CD4-positive, alpha-beta T cell treated with Interleukin-21 for 1 hour (primary cell): ENCODE data around the gene GRHPR.
"Not testable (repeated sequence)": the region's sequence is repeated elsewhere in the genome, so short reads cannot be mapped to it uniquely, and the experiment has no call there.

Experiments used
- DNase-seq: peaks from one replicate; pipeline ENCODE4 v3.0.0-alpha.2; 2020

The GRHPR gene

DNA sequence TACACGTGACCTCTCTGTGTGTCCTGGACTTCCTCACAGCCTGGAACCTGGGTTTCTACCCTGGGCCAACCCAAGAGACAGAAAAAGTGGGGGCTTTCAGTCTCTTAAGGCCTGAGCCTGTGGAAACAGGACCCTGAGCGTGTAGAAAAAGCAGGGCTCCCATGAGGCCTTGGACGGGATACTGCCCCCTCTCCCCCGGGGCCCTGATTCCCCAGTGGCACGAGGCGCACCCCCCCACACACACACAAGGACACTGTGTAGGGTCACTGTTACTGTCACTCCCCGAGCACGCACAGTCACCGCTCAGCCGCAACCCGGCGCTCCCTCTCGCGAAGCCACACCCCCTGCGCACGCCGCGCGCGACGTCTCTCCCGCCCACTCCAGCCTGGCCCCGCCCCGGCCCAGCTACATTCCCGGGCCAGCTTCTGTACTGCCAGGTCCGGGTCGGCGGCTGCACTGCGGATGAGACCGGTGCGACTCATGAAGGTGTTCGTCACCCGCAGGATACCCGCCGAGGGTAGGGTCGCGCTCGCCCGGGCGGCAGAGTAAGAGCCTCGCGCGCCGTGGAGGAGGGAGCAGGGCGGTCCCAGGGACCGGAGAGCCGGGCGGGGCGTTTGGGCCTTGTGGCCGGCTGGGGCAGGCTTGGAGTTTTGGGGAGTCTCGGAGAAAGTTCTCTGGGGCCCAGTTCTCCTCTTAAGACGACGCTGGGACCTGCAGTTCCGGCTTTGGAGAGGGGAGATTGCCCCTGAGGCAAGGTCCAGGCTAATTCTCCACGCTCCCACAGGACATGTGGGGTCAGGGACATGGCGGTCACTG lies at the start of gene GRHPR:
Gene GRHPR, plus strand, starts transcription at position 408 of the 816 bp plus-strand sequence. Its CDS starts 55 bp downstream, at position 463.
- DNase-seq = peak; percentile 87

DNA sequence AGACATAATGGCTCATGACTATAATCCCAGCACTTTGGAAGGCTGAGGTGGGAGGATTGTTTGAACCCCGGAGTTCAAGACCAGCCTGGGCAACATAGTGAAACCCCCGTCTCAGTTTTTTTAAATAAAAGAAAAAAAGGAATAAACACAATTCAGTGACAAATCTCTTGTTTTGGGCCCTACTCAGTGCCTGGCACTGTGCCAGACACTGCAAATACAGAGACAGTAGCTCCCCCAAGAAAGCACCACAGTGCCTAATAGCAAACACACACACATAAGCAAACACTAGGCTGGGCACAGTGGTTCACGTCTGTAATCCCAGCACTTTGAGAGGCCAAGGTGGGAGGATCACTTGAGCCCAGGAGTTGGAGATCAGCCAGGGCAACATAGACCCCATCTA lies 49.7 kb upstream of the GRHPR start:
- DNase-seq = no peak

DNA sequence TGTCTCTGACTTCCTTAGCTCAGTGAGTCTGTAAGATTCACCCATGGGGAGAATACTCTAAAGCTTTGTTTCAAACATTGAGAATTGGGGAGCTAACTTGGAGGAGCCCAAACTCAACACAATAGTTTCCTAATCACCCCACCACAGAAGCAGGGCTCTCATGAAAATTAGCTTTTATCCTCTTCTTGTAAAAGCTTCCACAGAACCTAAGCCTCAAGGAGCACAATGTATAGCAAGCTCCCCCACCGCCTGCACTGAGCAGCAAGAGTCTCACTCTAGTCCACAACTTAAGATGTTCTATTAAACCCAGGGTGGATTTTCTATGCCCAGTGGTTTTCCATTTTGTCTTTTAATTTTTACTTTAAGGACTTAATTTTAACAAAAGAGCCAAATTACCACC lies 48.9 kb upstream of the GRHPR start:
- DNase-seq = no peak

DNA sequence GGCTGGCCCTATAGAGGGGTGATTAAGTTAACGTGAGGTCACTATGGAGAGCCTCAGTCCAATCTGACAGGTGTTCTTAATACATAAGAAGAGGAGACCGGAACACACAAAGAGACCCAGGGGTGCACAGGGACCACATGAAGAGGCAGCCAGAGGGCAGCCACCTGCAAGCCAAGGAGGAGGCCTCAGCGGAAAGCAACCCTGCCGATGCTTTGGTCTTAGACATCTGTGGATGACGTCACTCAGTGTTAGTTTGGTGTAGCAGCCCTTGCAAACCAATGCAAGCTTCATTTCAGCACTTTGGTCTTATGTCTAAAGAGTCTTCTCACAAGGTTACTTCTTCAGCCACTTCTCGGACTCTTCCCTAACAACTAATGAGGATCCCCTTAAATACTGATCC lies 47.6 kb upstream of the GRHPR start:
- no peak for DNase-seq

DNA sequence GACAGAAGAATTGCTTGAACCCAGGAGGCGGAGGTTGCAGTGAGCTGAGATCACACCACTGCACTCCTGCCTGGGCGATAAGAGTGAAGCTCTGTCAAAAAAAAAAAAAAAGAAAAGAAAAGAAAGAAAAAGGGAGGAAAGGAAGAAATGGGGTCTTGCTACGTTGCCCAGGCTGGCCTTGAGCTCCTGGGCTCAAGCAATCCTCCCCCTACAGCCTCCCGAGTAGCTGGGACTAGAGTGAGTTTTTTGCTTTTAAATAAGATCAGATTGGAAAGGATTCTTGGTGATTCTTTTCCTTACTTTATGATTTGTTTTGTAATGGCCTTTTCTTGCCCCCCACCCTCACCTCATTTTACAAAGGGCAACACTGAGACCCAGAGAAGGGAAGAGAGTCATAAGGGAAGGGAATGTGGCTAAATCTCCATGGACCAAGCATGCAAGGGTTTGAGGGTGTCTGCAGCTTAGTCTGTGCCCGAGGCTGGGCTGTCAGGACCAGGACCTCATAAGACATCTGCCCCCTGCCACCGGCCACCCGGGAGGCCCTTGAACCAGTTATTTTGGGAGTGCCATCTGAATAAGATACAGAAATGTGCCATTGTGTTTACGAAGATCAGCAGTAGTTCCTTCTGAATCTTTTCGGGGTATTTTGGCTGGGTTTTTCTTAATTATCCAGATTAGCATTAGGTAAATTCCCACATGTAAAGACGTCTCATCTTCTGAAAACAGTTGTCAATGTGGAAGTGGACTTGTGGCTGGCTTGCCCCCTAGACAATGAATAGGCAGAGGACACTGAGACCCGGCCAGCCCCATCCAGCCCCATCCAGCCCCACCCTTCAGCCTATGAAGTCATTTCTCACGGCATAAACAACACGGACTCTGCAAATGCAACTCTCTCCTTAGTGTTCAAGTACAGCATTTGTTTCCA lies 44.5 kb upstream of the GRHPR start:
- DNase-seq = no peak

DNA sequence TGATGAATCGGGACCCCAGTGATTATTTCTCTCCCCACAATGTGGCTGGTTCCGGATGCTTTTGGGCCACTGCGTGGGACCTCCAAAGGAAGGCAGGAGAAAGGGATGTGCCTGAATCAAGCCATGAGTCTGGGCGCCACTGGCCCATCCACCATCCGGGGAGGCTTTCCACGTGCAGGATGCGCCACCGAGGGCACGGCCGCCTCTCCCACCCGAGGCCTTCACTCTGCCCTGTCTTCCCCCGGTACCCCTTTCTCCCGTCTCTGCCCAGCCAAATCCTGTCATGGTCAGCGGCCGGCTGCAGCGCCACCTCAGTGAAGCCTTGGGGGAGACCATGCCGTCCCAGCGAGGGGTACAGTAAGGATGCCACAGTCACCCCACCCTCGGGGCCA lies 43.9 kb upstream of the GRHPR start:
- DNase-seq = no peak

DNA sequence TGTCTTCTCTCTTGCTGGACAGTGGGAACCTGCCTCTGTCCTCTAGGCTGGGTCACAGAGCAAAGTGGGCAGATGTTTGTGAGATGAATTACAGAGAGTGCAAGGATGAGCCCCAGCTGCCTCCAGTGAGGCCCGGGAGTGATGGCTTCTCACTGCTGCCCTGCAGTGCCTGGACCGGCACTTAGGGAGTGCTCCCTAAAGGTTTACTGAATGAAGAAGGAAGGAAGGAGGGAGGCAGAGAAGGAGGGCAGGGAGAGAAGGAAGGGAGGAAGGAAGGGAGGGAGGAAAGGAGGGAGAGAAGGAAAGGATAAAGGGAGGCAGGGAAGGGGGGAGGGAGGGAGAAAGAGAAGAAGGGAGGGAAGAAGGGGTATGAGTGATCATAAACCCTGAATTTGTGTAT lies 42.7 kb upstream of the GRHPR start:
- DNase-seq = no peak

DNA sequence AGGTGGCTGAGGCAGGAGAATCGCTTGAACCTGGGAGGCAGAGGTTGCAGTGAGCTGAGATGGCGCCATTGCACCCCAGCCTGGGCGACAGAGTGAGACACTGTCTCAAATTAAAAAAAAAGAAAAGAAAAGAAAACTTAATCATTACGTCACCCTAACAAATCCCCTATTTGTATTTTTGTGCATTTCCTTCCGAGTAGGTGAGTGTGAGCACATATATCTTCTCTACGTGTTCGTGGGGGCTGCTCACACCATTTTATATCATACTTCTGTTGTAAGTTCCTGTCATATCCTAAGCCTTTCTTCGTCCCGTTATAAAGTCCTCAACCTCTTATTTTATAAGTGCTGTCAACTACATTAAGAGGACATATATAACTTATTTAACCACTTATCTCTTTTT lies 41.9 kb upstream of the GRHPR start:
- DNase-seq = no peak

DNA sequence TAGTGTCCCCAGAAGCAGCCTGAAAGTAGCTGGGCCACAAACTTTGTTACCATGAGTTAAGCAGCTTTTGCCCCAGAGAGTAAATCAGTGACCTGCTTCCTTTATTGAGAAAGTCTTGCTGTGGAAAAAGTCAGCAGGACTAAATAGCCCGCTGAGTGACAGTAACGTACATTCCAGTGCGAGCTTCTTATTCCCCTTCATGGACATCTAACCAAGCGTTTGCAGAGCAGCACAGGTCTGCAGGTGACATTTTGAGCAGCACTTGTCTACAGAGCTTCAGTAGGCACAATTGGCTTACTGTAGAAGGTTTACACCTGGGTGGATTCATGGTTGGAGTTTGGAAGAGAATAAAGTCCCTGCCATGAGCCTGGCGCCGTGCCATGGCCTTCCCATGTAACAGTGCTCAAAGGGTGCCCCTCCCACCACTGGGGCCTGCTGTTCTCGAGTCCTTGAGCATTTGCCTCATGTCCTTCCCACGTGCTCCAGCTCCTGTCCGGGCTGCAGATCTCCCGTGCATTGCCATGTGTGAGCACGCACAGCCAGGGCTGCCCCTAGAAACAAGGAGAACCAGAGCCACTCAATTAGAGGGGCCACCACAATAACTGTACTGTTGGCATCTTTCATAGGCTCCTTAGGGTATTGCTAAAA lies 41.3 kb upstream of the GRHPR start:
- no peak for DNase-seq

DNA sequence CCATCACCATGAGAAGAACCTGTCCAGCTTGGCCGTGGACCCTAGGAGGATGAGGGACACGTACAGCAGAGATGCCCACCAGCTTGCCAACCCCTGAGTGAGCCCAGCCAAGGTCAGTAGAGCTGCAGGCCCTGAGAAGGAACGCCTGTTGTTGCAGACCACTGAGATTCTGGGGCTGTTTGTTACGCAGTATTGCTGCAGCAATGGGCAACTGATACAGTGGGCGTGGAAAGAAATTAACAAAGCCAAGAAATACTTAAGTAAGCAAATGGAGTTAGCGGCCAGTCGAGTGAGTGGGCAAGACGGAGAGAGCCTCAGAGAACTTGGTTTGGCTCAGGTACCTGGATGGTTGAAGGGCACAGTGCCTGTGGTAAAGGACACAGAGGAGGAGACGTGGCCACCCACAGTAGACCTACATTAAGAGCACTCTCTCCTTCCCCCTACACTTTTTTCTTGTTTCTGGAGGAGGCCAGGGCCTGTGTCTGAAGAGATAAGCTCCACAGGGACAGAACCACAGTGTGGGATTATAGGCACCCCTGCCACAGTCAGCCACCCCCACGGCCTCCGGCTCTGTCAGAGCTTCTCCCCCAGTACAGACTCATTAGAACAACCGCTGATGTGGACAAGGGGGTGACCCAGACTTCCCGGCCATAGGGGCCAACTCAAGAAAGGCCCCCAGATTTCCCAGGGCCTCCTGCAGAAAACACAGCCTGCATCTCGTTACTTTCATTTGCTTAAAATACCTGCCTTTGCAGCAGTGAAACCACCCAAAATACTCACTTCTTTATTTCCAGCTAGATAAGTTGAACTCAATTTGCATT lies 40.1 kb upstream of the GRHPR start:
- DNase-seq = no peak

DNA sequence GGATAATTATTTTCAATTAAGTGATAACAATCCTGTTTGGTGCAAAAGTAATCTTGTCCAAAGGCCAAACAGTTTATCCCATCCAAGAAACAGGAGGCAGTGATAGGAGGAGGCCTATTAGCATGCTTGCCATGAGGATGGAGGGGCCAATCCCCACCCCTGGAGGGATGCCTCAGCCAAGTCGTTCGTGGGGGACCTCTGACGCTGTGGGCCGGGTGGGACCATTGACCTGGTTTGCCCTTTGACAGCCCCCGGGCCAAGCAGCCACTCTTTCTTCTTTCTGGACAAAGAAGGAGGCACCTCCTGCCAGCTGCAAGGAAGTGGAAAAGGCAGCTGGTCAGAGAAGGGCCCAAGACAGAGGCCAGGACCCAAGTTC lies 39.5 kb upstream of the GRHPR start:
- no peak for DNase-seq

DNA sequence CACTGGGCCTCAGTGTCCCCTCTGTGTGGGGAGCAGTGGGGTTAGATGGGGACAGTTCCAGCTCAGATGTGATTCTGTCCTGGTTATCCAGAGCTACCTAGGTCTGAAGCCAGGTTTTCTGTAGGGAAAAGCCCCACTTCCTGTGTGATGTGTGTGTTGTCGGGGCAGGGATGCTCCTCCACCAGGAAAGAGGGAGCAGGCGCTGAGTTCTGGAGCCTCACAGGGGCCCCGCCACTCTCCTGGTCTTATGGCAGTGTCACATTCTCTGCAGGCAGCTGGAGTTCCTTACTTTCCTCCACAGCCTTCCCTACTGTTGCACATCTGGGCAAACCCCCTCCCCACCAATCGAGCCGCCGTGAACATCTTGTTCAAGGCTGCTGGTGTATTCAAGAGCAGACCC lies 39.1 kb upstream of the GRHPR start:
- DNase-seq = no peak

DNA sequence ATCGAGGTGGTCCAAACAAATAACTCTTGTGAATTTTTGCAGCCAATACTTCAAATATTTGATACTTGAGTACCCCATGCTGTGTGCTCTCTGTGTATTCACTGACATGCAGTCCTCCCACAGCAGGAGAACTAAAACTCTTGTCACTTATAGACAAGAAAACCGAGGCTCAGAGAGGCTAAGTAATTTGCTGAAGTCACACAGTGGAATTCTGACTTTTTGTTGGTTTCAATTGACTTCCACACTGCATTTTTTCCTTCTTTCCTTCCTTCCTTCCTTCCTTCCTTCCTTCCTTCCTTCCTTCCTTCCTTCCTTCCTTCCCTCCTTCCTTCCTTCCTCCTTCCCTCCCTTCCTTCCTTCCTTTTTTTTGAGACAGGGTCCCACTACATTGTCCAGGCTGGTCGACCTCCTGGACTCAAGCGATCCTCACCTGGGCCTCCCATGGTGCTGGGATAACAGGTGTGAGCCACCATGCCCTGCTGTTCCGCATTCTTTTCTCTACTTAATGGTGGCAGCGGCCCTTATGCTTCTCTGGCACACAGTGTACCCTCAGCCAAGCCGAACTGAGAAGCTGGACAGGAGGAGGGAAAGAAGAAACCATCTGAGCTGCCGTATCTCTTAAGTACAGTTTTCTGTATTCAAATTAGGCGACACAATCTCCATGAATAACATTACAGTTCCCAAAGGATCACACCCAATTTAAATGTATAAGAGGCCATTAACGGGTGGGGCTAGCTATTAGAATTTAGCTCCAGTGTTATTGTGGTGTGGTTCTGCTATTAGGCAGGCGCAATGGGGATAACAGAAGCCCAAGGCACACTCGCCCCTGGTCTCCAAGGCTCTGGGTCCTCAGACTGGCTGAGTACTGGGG lies 38.4 kb upstream of the GRHPR start:
- no peak for DNase-seq

DNA sequence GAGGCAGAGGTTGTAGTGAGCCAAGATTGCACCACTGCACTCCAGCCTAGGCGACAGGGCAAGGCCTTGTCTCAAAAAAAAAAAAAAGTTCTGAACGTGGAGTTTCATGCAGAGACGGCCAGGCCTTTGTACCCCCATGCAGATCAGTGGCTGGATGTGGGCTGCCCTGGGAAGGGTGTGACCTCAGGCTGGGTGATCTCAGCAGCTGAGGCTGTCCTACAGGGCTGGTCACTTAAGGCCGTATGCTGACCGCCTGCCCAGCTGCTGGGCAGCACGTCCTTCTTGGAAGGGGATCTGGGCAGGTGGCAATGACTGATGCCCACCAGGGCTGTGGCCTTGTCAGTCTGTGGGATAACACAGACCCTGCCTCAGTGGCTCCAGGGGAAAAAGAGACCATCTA lies 37.2 kb upstream of the GRHPR start:
- DNase-seq = no peak

DNA sequence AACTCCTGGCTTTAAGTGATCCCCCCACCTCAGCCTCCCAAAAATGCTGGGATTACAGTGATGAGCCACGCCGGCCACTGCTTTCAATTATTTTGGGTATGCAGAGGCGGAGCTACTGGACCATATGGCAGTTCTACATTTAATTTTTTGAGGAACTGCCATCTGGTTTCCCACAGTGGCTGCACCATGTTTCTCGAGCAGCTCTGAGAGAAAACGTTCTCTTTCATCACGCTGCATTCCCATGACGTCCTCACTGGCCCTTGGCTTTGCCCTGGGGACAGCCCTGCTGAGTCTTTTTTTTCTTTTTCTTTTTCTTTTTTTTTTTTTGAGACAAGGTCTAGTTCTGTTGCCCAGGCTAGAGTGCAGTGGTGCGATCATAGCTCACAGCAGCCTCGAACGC lies 35.5 kb upstream of the GRHPR start:
- DNase-seq = no peak

DNA sequence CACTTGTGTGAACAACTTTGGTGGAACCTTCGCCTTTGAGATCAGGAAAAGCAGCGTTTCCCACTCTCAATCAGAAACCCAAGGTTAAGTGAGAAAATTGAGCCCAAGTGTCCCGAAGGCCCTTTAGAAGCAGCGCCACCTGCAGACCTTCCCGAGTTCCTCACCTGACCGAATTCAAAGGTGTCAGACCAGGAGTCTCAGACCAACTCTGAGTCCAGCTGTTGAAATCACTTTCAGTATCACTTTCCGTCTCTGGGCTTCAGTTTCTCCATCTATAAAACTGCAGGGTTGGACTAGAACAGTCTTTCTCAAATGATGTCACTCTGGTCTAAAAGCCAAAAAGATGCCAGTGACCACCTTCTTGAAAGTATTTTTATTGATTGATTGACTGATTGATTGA lies 31.7 kb upstream of the GRHPR start:
- peak; percentile 36 for DNase-seq

DNA sequence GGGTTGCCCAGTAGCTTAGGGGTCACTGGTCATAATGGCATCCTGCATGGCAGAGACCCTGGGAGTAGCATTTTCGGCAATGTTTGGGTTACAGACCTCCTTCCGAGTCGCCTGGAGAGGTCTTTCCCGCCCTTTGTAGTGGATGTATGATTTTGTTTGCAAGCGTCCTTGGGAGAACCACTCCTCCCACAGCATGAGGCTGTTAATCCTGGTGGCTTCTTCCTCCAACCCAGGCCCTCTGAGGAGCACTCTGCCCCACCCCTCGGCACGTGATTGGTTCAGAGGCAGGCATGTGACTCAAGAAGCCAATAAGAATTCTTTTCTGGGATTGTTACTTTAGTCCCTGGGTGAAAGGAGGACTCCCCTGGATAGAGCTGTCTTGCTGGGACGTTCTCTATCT lies 30.2 kb upstream of the GRHPR start:
- DNase-seq = no peak

DNA sequence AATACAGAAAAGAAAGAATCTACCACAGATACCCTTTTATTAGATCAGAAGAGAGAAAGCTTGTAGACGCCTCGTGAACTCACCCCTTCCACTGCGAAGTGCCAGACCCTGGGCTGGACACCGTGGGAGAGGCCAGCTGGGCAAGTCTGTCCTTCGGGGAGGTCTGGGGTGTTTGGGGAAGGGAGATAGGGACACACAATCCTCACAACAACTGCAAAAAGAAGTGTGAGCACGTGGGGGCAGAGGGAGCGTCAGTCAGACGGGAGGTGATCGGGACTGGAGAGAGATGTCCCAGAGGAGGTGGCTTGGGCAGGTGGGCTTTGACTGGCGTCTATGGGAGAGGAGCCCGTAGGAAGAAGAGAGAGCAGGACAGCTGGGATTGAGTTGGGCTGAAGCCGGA lies 27.3 kb upstream of the GRHPR start:
- DNase-seq = no peak

DNA sequence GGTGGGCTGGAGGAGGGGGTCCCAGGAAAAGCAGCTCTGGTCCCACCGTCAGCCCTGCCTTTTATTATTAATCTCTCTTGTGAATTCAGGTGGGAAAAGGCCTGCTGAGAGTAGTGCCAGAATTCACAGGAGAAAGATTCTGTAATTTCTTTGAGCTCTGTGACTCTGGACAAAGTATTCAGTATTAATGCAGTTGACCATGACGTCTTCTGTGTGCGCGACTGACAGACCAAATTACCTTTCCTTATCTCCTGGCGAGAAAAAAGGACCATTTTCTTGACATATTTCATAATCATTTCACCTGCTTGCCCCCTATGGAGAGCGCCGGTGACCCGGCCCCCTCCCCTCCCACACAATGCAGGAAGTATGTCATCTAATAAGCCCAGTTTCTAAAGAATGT lies 26.8 kb upstream of the GRHPR start:
- DNase-seq = no peak

DNA sequence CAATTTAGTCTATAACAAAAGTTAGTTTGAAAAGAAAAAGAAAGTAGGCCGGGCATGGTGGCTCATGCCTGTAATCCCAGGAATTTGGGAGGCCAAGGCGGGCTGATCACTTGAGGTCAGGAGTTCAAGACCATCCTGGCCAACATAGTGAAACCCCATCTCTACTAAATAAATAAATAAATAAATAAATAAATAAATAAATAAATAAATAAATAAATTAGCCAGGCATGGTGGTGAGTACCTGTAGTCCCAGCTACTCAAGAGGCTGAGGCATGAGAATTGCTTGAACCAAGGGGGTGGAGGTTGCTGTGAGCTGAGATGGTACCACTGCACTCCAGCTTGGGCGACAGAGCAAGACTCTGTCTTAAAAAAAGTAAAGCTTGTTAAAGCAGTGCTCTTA lies 24.5 kb upstream of the GRHPR start:
- not testable (repeated sequence) for DNase-seq

DNA sequence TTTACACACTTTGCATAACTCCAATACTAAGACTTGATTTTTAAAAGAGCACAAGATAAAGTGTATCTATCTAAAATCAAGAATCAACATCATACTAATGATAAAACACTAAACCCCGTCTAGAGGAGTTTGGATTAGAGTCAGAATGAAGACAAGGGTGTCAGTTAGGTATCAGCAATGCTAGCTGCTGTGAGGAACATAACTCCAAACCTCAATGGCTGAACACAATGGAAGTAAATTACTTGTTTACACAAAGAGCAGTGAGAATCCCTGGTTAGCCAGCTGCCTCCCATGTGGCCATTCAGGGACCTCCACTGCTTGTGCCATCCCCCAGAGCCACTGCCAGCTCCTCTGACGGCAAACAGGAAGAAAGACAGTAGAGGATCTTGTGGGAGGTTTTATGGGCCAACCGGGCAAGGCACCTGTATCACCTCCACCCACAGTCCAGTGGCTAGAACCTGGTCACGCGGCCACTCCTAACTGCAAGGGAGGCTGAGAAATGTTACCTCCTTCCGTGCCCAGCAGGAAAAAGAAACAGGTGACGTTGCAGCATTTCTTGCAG lies 24.0 kb upstream of the GRHPR start:
- DNase-seq = no peak
